ENCODE measurements around the gene CCDC81.

DNA sequence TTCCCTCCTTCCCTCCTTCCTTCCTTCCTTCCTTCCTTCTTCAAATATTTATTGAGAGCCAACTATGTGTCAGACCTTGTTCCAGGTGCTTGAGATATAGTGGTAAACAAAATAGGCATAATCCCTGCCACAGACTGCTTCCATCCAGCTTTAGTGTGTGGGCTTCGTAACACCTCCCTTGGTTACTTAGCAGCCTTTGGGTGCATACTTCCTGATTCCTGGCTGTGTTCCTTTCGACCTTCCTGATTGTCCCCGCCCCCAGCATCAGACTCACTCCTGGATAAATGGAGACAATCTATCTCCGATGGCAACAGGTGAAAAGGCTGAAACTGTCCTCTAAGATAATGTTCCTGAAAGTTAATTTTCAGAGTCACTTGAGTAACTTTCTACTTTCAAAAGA lies 13.5 kb downstream of the CCDC81 start:
- TF ChIP-seq EZH2 (IDR thresholded peaks at IDR 0.05; ENCODE audit: low read length, unreplicated experiment): no peak
- no peak for TF ChIP-seq EZH2phosphoT487 (IDR thresholded peaks at IDR 0.05; ENCODE audit: borderline replicate concordance, low read length)
- TF ChIP-seq, protein P1, sequence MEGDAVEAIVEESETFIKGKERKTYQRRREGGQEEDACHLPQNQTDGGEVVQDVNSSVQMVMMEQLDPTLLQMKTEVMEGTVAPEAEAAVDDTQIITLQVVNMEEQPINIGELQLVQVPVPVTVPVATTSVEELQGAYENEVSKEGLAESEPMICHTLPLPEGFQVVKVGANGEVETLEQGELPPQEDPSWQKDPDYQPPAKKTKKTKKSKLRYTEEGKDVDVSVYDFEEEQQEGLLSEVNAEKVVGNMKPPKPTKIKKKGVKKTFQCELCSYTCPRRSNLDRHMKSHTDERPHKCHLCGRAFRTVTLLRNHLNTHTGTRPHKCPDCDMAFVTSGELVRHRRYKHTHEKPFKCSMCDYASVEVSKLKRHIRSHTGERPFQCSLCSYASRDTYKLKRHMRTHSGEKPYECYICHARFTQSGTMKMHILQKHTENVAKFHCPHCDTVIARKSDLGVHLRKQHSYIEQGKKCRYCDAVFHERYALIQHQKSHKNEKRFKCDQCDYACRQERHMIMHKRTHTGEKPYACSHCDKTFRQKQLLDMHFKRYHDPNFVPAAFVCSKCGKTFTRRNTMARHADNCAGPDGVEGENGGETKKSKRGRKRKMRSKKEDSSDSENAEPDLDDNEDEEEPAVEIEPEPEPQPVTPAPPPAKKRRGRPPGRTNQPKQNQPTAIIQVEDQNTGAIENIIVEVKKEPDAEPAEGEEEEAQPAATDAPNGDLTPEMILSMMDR (conservative IDR thresholded peaks at IDR 0.05; ENCODE audit: low read depth, low read length): no peak
